HepG2 (cell line): ENCODE data around the gene THADA. TPM values are rescaled to one million over a fixed set of nuclear protein-coding genes. Genes with fewer than 3 reads are reported as not detected.

Experiments used
- ESRRA ChIP-seq: sonication (generic); formaldehyde crosslinking; IDR thresholded peaks from 2 replicates; pipeline ENCODE4 v1.5.1; 2020; ENCODE audit warnings: mild to moderate bottlenecking, low read depth, missing genetic modification reagents
- ETV6 ChIP-seq: sonication (generic); formaldehyde crosslinking; conservative IDR thresholded peaks from 2 replicates; pipeline ENCODE4 v1.4.0; 2020; ENCODE audit warnings: missing genetic modification reagents
- HOXA7 ChIP-seq: sonication (generic); formaldehyde crosslinking; IDR thresholded peaks from 2 replicates; pipeline ENCODE4 v1.8.1; 2022; ENCODE audit warnings: mild to moderate bottlenecking, missing genetic modification reagents, moderate library complexity
- JUNB ChIP-seq: sonication (generic); formaldehyde crosslinking; IDR thresholded peaks from 2 replicates; pipeline ENCODE4 v1.8.0; 2022; ENCODE audit warnings: missing genetic modification reagents, mild to moderate bottlenecking, borderline replicate concordance
- NBN ChIP-seq: fragments of 450-650 bp; conservative IDR thresholded peaks from 2 replicates; pipeline ENCODE4 v1.6.1; 2017
- RFXANK ChIP-seq: IDR thresholded peaks from 2 replicates; pipeline ENCODE4 v1.6.1; 2016
- ZC3H13 ChIP-seq: sonication (generic); formaldehyde crosslinking; IDR thresholded peaks from 2 replicates; pipeline ENCODE4 v1.8.1; 2023; ENCODE audit warnings: mild to moderate bottlenecking, missing genetic modification reagents, moderate library complexity
- ZNF549 ChIP-seq: sonication (generic); formaldehyde crosslinking; IDR thresholded peaks from 2 replicates; pipeline ENCODE4 v1.5.0; 2020; ENCODE audit warnings: missing genetic modification reagents
- ZNF713 ChIP-seq: sonication (generic); formaldehyde crosslinking; IDR thresholded peaks from 2 replicates; pipeline ENCODE4 v1.4.0; 2020; ENCODE audit warnings: mild to moderate bottlenecking, missing genetic modification reagents
- ZNF781 ChIP-seq: sonication (generic); formaldehyde crosslinking; IDR thresholded peaks from 2 replicates; pipeline ENCODE4 v1.5.1; 2020; ENCODE audit warnings: borderline replicate concordance, mild to moderate bottlenecking, missing genetic modification reagents; ENCODE audit errors: not compliant biosample characterization
- polyA plus RNA-seq, 8 experiments: library from polyadenylated mRNA; depleted of rRNA in 3 of 8; stranded (reverse) in 7 of 8; unstranded in 1 of 8; fragments of >200 nt; fragmentation: Illumina TruSeq in 4 of 8; extraction: Trizol in 4 of 8; gene quantifications; 2 replicates each; pipeline versions ENCODE4 v1.2.1 to v1.2.3, GENCODE V29; 2011 to 2016; ENCODE audit warnings: low read depth in 4 of 8, missing spikeins in 1 of 8, mixed read lengths in 1 of 8; ENCODE audit not compliant: insufficient read depth in 1 of 8
- total RNA-seq, 5 experiments: library from RNA; depleted of rRNA; stranded (reverse); fragments of >200 nt; fragmentation: Illumina TruSeq; extraction: Trizol; gene quantifications; 2 replicates each; pipeline ENCODE4 v1.2.3, GENCODE V29; 2016; ENCODE audit warnings: low read depth in 1 of 5
- TF ChIP-seq, protein P1 (sequence below): sonication (generic); formaldehyde crosslinking; IDR thresholded peaks from 2 replicates; pipeline ENCODE4 v1.5.1; 2020; ENCODE audit warnings: mild to moderate bottlenecking, missing genetic modification reagents, moderate library complexity
- TF ChIP-seq, protein P2 (sequence below): sonication (generic); formaldehyde crosslinking; IDR thresholded peaks from 2 replicates; pipeline ENCODE4 v1.4.0; 2020; ENCODE audit warnings: mild to moderate bottlenecking, missing genetic modification reagents
- TF ChIP-seq, protein P3 (sequence below): sonication (generic); formaldehyde crosslinking; IDR thresholded peaks from 2 replicates; pipeline ENCODE4 v1.4.0; 2020; ENCODE audit warnings: mild to moderate bottlenecking, missing genetic modification reagents

THADA gene
- total and polyA plus RNA-seq, 2 of the 13 experiments (the other 11 are each of a cell fraction or from before 2014, with no cell fraction given): 12.7 to 21.7 TPM

DNA sequence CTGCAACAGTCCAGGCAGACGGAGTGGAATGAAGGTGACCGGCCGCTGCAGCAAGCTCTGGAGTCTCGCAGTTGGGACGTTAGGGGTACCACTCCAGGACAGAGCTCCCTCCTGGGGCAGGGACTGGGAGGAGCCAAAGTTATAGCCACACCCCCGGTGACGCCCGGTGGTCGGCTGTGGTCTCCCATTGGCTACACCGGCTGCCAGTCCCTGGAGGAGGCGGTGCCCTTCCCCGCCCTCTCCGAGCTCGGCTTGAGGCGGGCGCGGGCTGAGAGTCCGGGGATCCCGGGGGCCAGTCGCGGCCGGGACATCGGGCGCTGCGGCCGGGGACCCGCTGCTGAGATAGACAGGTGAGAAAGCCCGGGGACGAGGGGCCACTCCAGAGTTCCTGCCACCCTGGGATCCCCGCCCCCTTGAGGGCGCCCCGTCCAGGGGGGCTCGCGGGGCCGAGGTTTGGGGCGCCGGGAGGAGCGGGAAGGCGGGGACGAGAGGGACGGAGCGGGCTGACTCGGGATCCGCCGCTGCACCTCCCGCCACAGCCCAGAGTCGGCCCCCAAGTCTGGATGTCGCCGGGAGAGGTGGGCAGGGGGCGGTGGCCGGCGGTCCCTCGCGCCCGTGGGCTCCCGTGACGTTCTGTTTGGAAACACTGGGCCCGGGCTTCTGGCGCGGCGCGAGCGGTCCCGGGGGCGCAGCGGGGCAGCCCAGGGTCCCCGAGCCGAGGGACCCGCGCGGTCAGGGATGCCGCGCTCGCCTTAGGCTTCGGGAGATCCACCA is 41.4 kb upstream of the THADA start, which contains the start of gene PLEKHH2 (continued):
- TF ChIP-seq, protein P1, sequence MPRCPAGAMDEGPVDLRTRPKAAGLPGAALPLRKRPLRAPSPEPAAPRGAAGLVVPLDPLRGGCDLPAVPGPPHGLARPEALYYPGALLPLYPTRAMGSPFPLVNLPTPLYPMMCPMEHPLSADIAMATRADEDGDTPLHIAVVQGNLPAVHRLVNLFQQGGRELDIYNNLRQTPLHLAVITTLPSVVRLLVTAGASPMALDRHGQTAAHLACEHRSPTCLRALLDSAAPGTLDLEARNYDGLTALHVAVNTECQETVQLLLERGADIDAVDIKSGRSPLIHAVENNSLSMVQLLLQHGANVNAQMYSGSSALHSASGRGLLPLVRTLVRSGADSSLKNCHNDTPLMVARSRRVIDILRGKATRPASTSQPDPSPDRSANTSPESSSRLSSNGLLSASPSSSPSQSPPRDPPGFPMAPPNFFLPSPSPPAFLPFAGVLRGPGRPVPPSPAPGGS (CRISPR knock-in tag): no peak
- TF ChIP-seq ZNF781 (no peak), ETV6 (peak; percentile 15; the same call in 1 of the 2 replicates), JUNB (CRISPR knock-in tag) (no peak), RFXANK (CRISPR knock-in tag) (no peak), ZNF549 (CRISPR knock-in tag) (no peak), NBN (no peak), ZNF713 (no peak), ZC3H13 (no peak), HOXA7 (CRISPR knock-in tag) (no peak), ESRRA (CRISPR knock-in tag) (no peak)
- TF ChIP-seq, protein P2, sequence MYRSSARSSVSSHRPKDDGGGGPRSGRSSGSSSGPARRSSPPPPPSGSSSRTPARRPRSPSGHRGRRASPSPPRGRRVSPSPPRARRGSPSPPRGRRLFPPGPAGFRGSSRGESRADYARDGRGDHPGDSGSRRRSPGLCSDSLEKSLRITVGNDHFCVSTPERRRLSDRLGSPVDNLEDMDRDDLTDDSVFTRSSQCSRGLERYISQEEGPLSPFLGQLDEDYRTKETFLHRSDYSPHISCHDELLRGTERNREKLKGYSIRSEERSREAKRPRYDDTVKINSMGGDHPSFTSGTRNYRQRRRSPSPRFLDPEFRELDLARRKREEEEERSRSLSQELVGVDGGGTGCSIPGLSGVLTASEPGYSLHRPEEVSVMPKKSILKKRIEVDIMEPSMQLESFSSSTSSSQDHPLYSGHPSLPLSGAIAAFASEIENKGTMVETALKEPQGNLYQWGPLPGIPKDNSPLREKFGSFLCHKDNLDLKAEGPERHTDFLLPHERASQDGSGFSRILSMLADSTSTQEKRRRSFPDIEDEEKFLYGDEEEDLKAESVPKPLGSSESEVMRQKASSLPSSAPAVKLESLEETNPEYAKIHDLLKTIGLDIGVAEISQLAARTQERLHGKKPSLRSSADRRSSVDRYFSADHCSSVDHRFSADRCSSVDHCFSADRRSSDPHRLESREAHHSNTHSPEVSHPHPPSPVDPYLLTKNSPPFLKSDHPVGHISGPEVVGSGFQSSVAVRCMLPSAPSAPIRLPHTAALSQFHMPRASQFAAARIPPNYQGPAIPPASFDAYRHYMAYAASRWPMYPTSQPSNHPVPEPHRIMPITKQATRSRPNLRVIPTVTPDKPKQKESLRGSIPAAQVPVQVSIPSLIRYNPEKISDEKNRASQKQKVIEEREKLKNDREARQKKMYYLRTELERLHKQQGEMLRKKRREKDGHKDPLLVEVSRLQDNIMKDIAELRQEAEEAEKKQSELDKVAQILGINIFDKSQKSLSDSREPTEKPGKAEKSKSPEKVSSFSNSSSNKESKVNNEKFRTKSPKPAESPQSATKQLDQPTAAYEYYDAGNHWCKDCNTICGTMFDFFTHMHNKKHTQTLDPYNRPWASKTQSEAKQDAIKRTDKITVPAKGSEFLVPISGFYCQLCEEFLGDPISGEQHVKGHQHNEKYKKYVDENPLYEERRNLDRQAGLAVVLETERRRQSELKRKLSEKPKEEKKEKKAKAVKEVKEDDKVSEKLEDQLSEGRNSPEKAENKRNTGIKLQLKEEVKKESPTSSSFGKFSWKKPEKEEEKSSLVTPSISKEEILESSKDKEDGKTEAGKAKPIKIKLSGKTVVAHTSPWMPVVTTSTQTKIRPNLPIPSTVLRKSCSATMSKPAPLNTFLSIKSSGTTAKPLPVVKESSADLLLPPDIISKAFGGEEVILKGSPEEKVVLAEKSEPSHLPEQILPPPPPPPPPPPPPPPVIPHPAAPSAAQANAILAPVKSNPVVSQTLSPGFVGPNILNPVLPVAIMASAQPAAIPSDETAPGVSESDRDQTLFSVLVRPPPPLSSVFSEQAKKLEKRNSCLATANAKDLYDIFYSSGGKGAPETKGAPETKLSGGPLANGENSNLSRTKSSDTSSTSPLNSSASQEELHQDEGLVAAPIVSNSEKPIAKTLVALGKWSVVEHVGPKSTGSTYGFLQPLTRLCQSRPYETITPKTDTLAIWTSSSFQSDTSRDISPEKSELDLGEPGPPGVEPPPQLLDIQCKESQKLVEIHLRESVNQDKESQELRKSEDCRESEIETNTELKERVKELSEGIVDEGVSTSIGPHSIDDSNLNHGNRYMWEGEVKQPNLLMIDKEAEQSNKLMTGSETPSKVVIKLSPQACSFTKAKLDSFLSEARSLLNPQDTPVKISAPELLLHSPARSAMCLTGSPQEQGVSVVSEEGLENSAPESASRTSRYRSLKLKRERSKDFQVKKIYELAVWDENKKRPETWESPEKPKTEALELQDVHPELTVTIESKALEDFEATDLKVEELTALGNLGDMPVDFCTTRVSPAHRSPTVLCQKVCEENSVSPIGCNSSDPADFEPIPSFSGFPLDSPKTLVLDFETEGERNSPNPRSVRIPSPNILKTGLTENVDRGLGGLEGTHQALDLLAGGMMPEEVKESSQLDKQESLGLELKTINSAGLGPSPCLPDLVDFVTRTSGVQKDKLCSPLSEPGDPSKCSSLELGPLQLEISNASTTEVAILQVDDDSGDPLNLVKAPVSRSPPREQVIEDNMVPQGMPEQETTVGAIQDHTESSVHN: no peak
- TF ChIP-seq, protein P3, sequence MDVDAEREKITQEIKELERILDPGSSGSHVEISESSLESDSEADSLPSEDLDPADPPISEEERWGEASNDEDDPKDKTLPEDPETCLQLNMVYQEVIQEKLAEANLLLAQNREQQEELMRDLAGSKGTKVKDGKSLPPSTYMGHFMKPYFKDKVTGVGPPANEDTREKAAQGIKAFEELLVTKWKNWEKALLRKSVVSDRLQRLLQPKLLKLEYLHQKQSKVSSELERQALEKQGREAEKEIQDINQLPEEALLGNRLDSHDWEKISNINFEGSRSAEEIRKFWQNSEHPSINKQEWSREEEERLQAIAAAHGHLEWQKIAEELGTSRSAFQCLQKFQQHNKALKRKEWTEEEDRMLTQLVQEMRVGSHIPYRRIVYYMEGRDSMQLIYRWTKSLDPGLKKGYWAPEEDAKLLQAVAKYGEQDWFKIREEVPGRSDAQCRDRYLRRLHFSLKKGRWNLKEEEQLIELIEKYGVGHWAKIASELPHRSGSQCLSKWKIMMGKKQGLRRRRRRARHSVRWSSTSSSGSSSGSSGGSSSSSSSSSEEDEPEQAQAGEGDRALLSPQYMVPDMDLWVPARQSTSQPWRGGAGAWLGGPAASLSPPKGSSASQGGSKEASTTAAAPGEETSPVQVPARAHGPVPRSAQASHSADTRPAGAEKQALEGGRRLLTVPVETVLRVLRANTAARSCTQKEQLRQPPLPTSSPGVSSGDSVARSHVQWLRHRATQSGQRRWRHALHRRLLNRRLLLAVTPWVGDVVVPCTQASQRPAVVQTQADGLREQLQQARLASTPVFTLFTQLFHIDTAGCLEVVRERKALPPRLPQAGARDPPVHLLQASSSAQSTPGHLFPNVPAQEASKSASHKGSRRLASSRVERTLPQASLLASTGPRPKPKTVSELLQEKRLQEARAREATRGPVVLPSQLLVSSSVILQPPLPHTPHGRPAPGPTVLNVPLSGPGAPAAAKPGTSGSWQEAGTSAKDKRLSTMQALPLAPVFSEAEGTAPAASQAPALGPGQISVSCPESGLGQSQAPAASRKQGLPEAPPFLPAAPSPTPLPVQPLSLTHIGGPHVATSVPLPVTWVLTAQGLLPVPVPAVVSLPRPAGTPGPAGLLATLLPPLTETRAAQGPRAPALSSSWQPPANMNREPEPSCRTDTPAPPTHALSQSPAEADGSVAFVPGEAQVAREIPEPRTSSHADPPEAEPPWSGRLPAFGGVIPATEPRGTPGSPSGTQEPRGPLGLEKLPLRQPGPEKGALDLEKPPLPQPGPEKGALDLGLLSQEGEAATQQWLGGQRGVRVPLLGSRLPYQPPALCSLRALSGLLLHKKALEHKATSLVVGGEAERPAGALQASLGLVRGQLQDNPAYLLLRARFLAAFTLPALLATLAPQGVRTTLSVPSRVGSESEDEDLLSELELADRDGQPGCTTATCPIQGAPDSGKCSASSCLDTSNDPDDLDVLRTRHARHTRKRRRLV: no peak
